B cell (primary cell): ENCODE measurements around the gene NUDT12. TPM values are rescaled to one million over a fixed set of nuclear protein-coding genes. Genes with fewer than 3 reads are reported as not detected.
A peak's percentile ranks its signal among the peaks of the same experiment; 100 is the strongest.

ENCODE experiments used
- ATAC-seq: fragments of 200-7000 bp; cut with Tn5 transposase; one replicate; pipeline ENCODE4 v1.10.0; 2021; ENCODE audit warnings: low read depth, mild to moderate bottlenecking, moderate number of reproducible peaks, moderate library complexity
- CTCF ChIA-PET: fragments of 350-600 bp; sonication (Branson Sonifier 250); formaldehyde crosslinking; loops from one replicate; lab custom pipeline; 2021; ENCODE audit warnings: antibody characterized with exemption, inconsistent platforms; lab: Charles Lee
- POLR2A ChIA-PET: fragments of 350-600 bp; sonication (Branson Sonifier 250); formaldehyde crosslinking; loops from one replicate; lab custom pipeline; 2021; ENCODE audit warnings: antibody characterized with exemption; lab: Charles Lee
- DNase-seq: peaks from one replicate; pipeline ENCODE4 v3.0.0; 2013
- H2AFZ ChIP-seq: 2 replicates; pipeline ENCODE4 v1.6.1; 2012; ENCODE audit warnings: mild to moderate bottlenecking, low read depth, low read length; ENCODE audit not compliant: insufficient read depth, poor library complexity, severe bottlenecking
- H3K27ac ChIP-seq, 2 donors: 1 replicate in 1 of 2; 2 replicates in 1 of 2; pipeline ENCODE4 v1.5.1; 2012 to 2013; ENCODE audit warnings: low read length in 2 of 2, mild to moderate bottlenecking in 2 of 2, moderate library complexity in 1 of 2
- H3K27me3 ChIP-seq, 4 experiments: fragments of 200-600 bp in 1 of 4; sonication (generic) in 1 of 4; replicated peaks in 1 of 4; 1 replicate in 2 of 4; 2 replicates in 2 of 4; pipeline versions ENCODE4 v1.6.1 to v1.7.0; 2013 to 2016; ENCODE audit warnings: low read length in 3 of 4, mild to moderate bottlenecking in 2 of 4, mixed read lengths in 1 of 4, moderate library complexity in 1 of 4; ENCODE audit not compliant: insufficient read depth in 4 of 4, control insufficient read depth in 3 of 4; ENCODE audit errors: control extremely low read depth in 1 of 4
- H3K36me3 ChIP-seq, 2 experiments: replicated peaks in 1 of 2; 1 replicate in 1 of 2; 2 replicates in 1 of 2; pipeline versions ENCODE4 v1.6.1 to v1.7.1; 2013; ENCODE audit warnings: low read length in 1 of 2; ENCODE audit not compliant: insufficient read depth in 2 of 2, control insufficient read depth in 1 of 2; ENCODE audit errors: control extremely low read depth in 1 of 2, extremely low read depth in 1 of 2
- H3K4me1 ChIP-seq, 2 donors: fragments of 200-600 bp in 1 of 2; sonication (generic) in 1 of 2; 1 replicate in 1 of 2; 2 replicates in 1 of 2; pipeline versions ENCODE4 v1.5.1 to v1.6.1; 2013 to 2017; ENCODE audit warnings: low read length in 2 of 2; ENCODE audit not compliant: control insufficient read depth in 2 of 2, insufficient read depth in 2 of 2
- H3K4me2 ChIP-seq: replicated peaks from 2 replicates; pipeline ENCODE3; 2012; ENCODE audit warnings: mild to moderate bottlenecking, low read depth, low read length; ENCODE audit not compliant: poor library complexity, severe bottlenecking
- H3K4me3 ChIP-seq, 5 experiments: fragments of 200-600 bp in 1 of 5; sonication (generic) in 1 of 5; 1 replicate in 3 of 5; 2 replicates in 2 of 5; pipeline versions ENCODE4 v1.5.1 to v1.7.0; 2011 to 2016; ENCODE audit warnings: low read length in 4 of 5, mild to moderate bottlenecking in 4 of 5, low read depth in 2 of 5, control low read depth in 1 of 5, moderate library complexity in 1 of 5; ENCODE audit not compliant: insufficient read depth in 1 of 5; ENCODE audit errors: control extremely low read depth in 1 of 5, extremely low read depth in 1 of 5
- H3K79me2 ChIP-seq: fragments of 200-600 bp; sonication (generic); one replicate; pipeline ENCODE4 v1.6.0; 2016; ENCODE audit warnings: low read length; ENCODE audit not compliant: control insufficient read depth, insufficient read depth
- H3K9ac ChIP-seq: fragments of 200-600 bp; sonication (generic); 2 replicates; pipeline ENCODE4 v1.6.1; 2017; ENCODE audit warnings: mild to moderate bottlenecking, low read length, moderate library complexity
- H3K9me3 ChIP-seq, 3 donors: one replicate each; pipeline versions ENCODE4 v1.6.1 to v1.7.1; 2013; ENCODE audit warnings: low read length in 2 of 3; ENCODE audit not compliant: control insufficient read depth in 2 of 3, insufficient read depth in 1 of 3; ENCODE audit errors: control extremely low read depth in 1 of 3
- H4K20me1 ChIP-seq: 2 replicates; pipeline ENCODE4 v1.6.0; 2012; ENCODE audit warnings: mild to moderate bottlenecking, low read length; ENCODE audit not compliant: insufficient read depth, control insufficient read depth, poor library complexity, severe bottlenecking
- H3K27ac Mint-ChIP-seq: one replicate; pipeline ENCODE4 v1.8.0; 2021; ENCODE audit warnings: mixed read lengths
- H3K27me3 Mint-ChIP-seq: one replicate; pipeline ENCODE4 v1.8.0; 2021; ENCODE audit warnings: mixed read lengths
- H3K4me1 Mint-ChIP-seq: one replicate; pipeline ENCODE4 v1.8.0; 2021; ENCODE audit warnings: mixed read lengths
- H3K4me3 Mint-ChIP-seq: one replicate; pipeline ENCODE4 v1.8.0; 2021; ENCODE audit warnings: mixed read lengths
- H3K9me3 Mint-ChIP-seq: one replicate; pipeline ENCODE4 v1.8.0; 2022; ENCODE audit warnings: mixed read lengths; ENCODE audit not compliant: insufficient read depth
- CTCF ChIP-seq: fragments of 200-600 bp; IDR thresholded peaks from one replicate; pipeline ENCODE4 v1.8.0; 2022; ENCODE audit warnings: antibody characterized with exemption, mild to moderate bottlenecking
- EZH2 ChIP-seq: IDR thresholded peaks from 2 replicates; pipeline ENCODE4 v1.6.1; 2012; ENCODE audit warnings: borderline replicate concordance, low read depth, mild to moderate bottlenecking, moderate library complexity, low read length; ENCODE audit not compliant: insufficient read depth, poor library complexity, severe bottlenecking
- WGBS: methylation state at CpG from one replicate; pipeline ENCODE4 v1.1.5; 2013; ENCODE audit warnings: missing lambda C conversion rate; ENCODE audit not compliant: insufficient coverage; 5-methylcytosine and 5-hydroxymethylcytosine counted together
- intact Hi-C: fragments of 100-400 bp; cut with micrococcal nuclease; formaldehyde crosslinking; loops from one replicate; pipeline ENCODE4 v1.10.0; 2022
- polyA minus RNA-seq: library from RNA; depleted of rRNA, polyadenylated mRNA; stranded (reverse); fragments of >200 nt; gene quantifications from 2 replicates; pipeline ENCODE4 v1.2.3, GENCODE V29; 2012
- polyA plus RNA-seq: library from polyadenylated mRNA; depleted of rRNA; stranded (reverse); fragments of >200 nt; gene quantifications from 2 replicates; pipeline ENCODE4 v1.2.3, GENCODE V29; 2012
- total RNA-seq, 2 donors: library from RNA; stranded (reverse); fragments of 120-200 nt in 1 of 2; gene quantifications; 1 replicate in 1 of 2; 2 replicates in 1 of 2; pipeline versions ENCODE4 v1.2.3 to v1.2.4, GENCODE V29; 2013 to 2022

The NUDT12 gene
- total RNA-seq = 2.6 and 3.5 TPM in 2 replicates
- 2.8 TPM for total RNA-seq (2013)
- 0.97 and 1.6 TPM in 2 replicates for polyA plus RNA-seq
- polyA minus RNA-seq = 0.43 and 0.60 TPM in 2 replicates

GRCh38 chr5:103562453-103563157 is at the start of gene NUDT12:
Gene NUDT12 (minus strand): TSS chr5:103562789. CDS start chr5:103560248, 2,541 bp downstream.
- peak; percentile 88 for ATAC-seq
- H3K27me3 Mint-ChIP-seq = peaks cover 7% of the 10 kb centered on the region
- H3K9ac ChIP-seq = peak within 1 kb of the TSS; percentile 72

More at GRCh38 chr5:103562453-103563157, at the start of gene NUDT12:
- H3K9me3 Mint-ChIP-seq = no peaks in the 10 kb centered on the region
- intact Hi-C loops = loop anchor here (2.0 to 10.0 kb wide), 2 partner anchors 304 to 448 kb away; partner anchors contain the start of gene MACIR
- no peaks in the 10 kb centered on the region for H3K27me3 ChIP-seq
- H3K4me3 ChIP-seq = peak within 1 kb of the TSS; percentile 56 to 69 (median 62)
- 8% methylated on average over 26 of the region's 37 CpGs for WGBS
- peaks cover 17% of the 10 kb centered on the region for H3K4me1 Mint-ChIP-seq
- ChIA-PET CTCF (no interaction called here), POLR2A (no interaction called here)
- H3K79me2 ChIP-seq = no peaks in the 10 kb centered on the region
- H3K4me3 Mint-ChIP-seq = peak within 1 kb of the TSS; percentile 98
- no peak for TF ChIP-seq CTCF
- no peak for TF ChIP-seq EZH2
- H2AFZ ChIP-seq = peak within 1 kb of the TSS; percentile 84
- peaks cover 0 to 4% (median 0%) of the 10 kb centered on the region in 3 donors for H3K9me3 ChIP-seq
- H3K36me3 ChIP-seq = no peaks in the 10 kb centered on the region
- peak within 1 kb of the TSS; percentile 89 for H3K27ac Mint-ChIP-seq
- no peaks in the 10 kb centered on the region for H4K20me1 ChIP-seq
- peak within 1 kb of the TSS in 1 of 2 donors; percentile 68 for H3K27ac ChIP-seq
- H3K4me2 ChIP-seq = peak within 1 kb of the TSS; percentile 79
- DNase-seq = peak; percentile 69
- peaks cover 8 to 9% of the 10 kb centered on the region in 2 donors for H3K4me1 ChIP-seq
